ENCODE measurements around the gene MYF6.
"Not testable (repeated sequence)": the region's sequence is repeated elsewhere in the genome, so short reads cannot be mapped to it uniquely, and the experiment has no call there.

The MYF6 gene

GRCh38 chr12:80707126-80707829 lies at the start of gene MYF6:
MYF6 (plus strand) TSS chr12:80707634; CDS start chr12:80707720, 86 bp downstream.
- DNase-seq = no peak

- DNase-seq = no peak
These were observed 47.8 kb upstream of the MYF6 start for GRCh38 chr12:80659512-80660063.

DNA sequence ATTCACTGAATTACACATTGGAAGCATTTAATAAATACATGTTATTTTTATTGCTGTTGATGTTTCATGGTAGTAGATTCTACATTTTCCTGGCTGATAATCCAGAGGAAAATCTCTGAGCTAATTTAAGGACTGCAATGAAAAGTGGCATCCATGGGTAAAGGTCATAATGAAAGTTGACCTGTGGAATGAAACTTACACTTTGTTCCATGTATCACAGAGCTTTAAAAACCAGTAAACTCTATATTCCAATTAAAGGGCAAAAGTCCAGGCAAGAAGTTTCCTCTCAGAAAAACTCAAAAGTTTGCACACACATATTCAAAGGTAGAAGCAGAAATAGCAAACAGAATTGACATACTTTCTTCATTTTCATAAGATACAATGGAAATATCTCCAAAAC lies 44.8 kb upstream of the MYF6 start:
- no peak for DNase-seq

DNA sequence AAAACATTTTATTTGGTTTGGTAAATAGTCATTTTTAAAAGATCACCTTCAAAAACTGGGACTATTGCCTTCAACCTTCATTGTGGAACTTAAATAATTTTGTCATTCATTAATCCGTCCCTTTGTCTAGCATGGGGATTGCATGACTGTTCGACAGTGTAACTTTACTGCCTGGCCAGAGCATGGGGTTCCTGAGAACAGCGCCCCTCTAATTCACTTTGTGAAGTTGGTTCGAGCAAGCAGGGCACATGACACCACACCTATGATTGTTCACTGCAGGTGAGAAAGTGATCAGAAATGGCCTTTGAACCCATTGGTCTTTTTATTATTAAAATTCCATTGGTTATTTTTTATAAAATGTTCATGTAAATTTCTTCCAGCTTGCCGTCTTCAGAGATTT lies 37.2 kb upstream of the MYF6 start:
- no peak for DNase-seq

- DNase-seq = not testable (repeated sequence)
These were observed 31.3 kb upstream of the MYF6 start for GRCh38 chr12:80676042-80676636.

- DNase-seq = no peak
These were observed 30.6 kb upstream of the MYF6 start for GRCh38 chr12:80676856-80677255.

DNA sequence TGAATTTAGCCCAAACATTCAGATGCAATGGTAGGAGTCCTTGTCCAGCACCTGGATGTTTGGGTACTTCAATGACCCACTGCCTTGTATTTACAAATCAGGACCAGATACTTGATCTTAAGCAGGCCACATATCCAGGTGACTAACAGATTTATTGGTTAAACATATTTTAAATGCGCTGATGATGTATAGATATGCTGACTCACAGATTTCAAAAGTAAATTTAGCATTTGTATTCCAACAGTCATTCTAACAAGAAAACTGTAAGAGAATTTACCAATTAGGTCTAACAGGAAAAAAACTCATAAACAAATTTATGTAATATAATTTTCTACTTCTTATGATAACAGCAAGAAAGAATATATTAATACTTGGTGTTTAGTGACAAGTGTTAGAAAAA lies 29.4 kb upstream of the MYF6 start:
- DNase-seq = no peak

GRCh38 chr12:80679346-80680131 lies 27.9 kb upstream of the MYF6 start:
- no peak for DNase-seq

DNA sequence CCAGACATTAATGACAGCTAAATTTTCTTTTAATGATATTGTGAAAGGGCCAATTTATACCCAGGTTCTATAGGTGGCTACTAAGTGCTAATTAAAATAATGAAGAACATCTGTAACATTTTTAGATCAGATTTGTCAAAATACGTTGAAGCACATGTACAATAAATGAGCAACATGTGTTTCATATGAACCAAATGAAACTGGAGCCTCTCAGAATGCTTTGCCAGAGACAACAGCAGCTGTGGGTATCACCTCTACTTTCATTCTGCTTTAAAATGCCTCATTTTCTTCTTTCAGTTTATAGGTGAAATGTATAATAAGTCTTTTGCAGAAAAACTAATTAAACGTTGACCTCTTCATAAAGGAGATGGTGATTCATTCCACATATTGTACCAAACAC lies 26.1 kb upstream of the MYF6 start:
- no peak for DNase-seq

DNA sequence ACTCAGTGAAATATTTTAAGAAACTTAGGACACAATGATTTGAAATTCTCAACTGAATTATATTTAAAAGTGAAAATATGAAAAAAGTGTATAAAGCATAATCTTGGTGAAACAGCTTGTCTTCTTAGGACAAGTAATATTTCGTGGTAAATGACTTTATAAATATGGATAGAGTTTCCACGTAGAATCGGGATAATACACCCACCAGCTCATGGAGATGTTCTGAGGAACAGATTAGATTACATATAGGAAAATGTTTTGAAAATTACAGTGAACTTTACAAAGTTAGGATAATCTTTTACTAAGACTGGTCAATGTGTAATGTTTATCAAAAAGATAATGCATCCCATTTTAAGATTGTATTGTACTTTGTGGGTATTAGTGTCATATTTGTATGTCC lies 25.6 kb upstream of the MYF6 start:
- DNase-seq = no peak

DNA sequence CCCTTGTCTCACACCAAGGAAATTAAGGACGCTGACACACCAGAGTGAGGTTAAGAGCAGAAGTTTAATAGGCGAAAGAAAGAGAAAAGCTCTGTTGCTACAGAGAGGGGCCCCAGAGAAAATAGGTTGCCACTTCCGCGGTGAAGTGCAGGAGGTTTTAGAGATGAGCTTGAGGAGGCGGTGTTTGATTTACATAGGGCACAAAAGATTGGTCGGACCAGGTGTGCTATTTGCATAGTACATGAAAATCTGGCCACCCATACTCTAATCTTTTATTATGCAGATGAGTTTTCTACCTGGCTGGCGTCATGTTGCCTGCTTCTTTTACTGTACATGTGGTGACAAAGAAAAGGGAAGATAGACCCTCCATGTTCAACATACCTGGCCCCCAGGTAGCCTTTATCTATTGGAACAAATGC lies 23.3 kb upstream of the MYF6 start:
- no peak for DNase-seq

- DNase-seq = no peak
These were observed 17.3 kb upstream of the MYF6 start for GRCh38 chr12:80690090-80690489.

DNA sequence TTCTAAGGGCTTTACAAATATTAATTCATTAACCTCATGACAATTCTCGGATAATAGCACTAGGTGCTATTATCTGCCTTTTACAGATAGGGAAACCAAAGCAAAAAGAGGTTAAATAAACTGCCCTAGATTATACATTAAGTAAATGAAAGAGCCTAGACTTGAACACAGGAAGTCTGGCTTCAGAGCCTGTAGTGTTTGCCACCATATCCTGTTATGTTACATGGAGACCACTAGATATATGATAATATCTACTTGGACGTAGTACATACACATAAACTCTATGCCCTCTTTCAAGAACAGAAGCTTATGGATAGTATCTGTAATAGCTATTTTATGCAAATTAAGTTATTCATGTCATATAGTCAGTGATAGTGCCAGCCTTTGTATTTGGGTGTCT lies 16.9 kb upstream of the MYF6 start:
- no peak for DNase-seq

DNA sequence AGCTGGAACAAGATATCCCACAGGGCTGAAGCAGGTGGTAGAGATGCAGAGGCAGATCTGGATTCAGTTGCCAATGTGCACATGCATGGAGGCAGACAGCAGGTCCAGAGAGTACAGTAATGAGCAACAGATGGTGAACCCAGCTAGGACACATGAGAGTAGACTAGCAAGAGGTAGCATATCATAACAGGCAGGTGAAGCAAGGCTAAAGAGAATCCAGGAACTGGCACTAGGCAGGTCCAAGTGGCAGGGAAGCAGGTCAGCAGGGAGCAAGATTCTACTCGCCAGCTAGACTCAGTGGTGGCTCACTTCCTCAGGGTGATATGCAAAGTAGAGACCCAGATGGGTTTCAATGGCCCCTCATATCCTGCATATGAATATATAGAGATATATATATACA lies 15.3 kb upstream of the MYF6 start:
- no peak for DNase-seq

DNA sequence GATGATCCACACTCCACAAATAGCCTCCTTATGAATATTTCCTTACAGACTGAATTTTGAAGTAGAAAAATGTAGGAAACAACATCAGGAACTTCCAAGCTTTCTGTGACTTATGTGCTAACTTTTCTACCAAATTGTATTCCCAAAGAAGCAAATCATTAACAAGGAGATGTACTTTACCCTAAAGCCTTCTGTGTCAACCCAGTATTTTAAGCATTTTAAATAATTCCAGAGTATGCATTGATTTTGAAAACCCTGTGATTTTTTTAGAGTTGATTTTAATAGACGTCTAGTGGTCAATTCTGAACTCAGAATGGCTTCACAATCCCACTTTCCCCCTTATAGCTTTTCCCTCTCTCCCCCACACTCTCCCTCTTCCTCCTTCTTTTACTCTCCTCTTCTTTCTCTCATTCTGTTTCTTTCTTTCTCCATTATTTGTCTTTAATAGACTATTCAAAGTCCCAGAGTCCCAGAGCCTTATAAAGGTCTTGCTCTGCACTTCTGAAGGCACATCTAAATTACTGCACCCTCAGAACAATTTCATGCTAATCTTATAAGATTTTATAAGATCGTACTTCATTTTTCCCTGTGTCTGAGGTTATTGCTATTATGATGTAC lies 10.1 kb upstream of the MYF6 start:
- no peak for DNase-seq

DNA sequence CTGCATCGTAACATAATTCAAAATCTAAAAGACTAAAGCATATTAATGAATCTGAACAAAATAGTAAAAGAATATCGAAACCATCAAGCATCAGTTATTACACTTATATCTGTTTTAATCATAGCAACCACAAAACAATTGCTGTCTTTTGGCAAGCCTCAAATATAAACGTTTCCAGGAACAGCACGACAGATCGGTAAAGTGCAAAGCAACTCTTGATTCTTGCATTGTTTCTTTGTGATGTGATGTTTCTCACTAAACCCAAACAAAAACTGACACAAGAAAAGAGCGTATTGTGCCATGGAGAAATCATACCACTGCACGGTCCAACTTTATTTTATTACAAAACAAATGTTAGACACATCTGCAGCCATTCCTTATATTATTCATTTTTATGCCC lies 9.2 kb upstream of the MYF6 start:
- no peak for DNase-seq

- DNase-seq = no peak
These were observed 8.4 kb upstream of the MYF6 start for GRCh38 chr12:80698847-80699542.

GRCh38 chr12:80700327-80700726 lies 7.1 kb upstream of the MYF6 start:
- no peak for DNase-seq

DNA sequence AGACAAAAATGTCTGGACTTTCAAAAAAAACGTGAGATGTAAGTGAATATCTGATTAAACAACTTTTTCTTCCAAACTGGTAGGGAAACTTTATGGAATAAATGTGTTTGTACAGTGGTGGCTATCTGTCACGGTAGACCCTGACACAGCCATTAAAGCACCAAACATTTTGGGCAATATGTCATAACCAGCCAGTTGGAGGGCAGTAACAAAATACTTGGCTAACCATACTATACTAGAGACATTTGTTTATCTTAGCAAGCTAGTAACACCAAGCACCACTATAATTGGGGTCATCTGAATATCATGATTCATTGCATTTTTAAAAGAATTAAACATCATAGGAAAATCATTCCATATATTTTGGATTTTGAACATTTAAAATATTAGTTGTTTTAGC lies 6.0 kb upstream of the MYF6 start:
- DNase-seq = no peak

- no peak for DNase-seq
These were observed 4.3 kb upstream of the MYF6 start for GRCh38 chr12:80702889-80703805.

- DNase-seq = no peak
These were observed 3.0 kb upstream of the MYF6 start for GRCh38 chr12:80704420-80704819.

- no peak for DNase-seq
These were observed 410 bp downstream of the MYF6 start for GRCh38 chr12:80707830-80708258.
